Fibroblast of villous mesenchyme (primary cell): ENCODE data around the gene HOTAIR. TPM values are rescaled to one million over a fixed set of nuclear protein-coding genes. Genes with fewer than 3 reads are reported as not detected.

Experiments used
- DNase-seq: peaks from one replicate; pipeline ENCODE4 v3.0.0-alpha.2; 2010; ENCODE audit warnings: low read depth
- H3K4me3 ChIP-seq: 2 replicates; pipeline ENCODE4 v1.5.1; 2011; ENCODE audit warnings: low read depth, mild to moderate bottlenecking, low read length
- CTCF ChIP-seq: IDR thresholded peaks from 2 replicates; pipeline ENCODE4 v1.5.1; 2012; ENCODE audit warnings: low read depth, mild to moderate bottlenecking, low read length; ENCODE audit not compliant: insufficient read depth
- total RNA-seq: library from RNA; depleted of rRNA; stranded (reverse); fragments of >200 nt; gene quantifications from 2 replicates; pipeline ENCODE4 v1.2.3, GENCODE V29; 2012

The HOTAIR gene
- total RNA-seq, 1 donor = 0.86 TPM

- H3K4me3 ChIP-seq = peak overlapping the region; percentile 95
- no peak for TF ChIP-seq CTCF
- no peak for DNase-seq
Measured at GRCh38 chr12:54016051-54016450, 41.3 kb upstream of the HOTAIR start.

DNA sequence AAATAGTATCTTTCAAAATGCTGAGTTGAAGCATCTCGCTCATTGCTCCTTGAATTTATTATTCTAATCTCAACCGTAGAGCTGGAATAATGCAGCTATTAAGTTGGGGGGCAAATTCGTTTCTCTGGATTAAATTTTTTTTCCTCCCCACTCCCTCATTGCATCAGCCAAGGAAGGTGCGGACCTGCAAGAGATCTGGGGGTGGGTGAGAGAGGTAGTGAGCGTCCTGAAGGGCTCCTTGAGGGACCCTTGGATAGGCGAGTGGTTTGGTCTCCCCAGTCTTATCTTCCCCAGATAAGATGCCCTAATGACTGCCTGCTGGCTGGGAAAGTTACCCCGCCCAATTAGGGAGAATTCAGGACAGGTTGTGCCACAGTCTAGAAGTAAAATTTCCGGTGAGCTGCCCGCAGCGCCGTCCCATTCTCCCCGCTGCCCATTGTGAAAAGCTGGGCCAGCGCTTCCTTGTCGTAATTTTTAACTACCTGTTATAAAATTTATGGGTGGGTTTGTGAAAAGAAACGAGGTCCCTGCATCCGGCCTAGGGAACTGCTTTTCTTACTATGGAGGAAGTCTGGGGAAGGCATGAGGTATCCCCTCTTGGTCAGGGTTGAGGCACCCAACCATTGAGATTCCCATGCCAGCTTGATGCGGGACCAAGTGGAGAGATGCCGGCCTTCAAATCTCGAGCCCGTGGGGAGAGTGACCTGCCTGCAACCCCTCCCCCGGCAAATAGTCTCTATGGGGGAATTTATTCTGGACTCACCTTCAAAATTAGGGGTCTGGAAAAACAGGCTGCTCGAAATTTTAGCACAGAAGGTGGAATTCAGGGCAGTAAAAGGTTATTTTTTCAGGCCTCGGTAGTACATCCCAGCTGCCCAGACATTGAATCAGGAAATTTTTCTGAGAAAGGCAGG lies 40.5 kb upstream of the HOTAIR start:
- no peak for TF ChIP-seq CTCF
- DNase-seq = no peak
- no peak overlapping the region for H3K4me3 ChIP-seq

DNA sequence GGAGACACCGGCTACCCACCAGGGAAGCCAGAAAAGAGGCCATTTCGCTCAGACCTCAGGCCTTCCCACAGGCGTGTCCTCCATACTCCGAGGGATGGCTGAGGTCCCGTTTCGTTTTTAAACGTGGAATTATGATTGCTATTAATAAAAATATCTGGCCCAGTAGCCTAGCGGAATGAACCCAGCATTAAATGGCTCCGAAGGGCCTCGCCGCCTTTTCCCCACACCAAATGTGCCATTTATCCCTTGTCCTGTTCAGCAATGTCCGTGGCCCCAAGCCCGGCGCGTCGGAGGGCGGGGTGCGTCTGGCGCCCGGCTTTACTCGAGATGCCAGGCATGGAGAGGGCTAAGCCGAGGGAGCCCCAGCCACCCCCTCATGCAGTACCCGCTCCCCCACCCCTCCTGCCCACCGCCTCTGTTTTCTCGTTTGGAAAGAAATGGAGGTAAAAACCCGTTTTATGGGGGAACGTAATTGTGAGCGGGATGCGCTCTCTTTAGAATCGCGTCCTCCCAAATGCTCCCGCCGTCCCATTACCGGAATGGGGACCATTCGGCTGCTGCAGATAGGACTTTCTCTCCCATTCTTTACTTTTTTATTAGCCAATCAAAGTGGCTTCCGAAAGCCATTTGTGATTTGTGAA lies 39.7 kb upstream of the HOTAIR start:
- no peak for TF ChIP-seq CTCF
- H3K4me3 ChIP-seq = peak overlapping the region; percentile 37
- DNase-seq = no peak

GRCh38 chr12:54012631-54013409 lies 38.1 kb upstream of the HOTAIR start:
- no peak for DNase-seq
- no peak overlapping the region for H3K4me3 ChIP-seq
- TF ChIP-seq CTCF = peak; percentile 34

DNA sequence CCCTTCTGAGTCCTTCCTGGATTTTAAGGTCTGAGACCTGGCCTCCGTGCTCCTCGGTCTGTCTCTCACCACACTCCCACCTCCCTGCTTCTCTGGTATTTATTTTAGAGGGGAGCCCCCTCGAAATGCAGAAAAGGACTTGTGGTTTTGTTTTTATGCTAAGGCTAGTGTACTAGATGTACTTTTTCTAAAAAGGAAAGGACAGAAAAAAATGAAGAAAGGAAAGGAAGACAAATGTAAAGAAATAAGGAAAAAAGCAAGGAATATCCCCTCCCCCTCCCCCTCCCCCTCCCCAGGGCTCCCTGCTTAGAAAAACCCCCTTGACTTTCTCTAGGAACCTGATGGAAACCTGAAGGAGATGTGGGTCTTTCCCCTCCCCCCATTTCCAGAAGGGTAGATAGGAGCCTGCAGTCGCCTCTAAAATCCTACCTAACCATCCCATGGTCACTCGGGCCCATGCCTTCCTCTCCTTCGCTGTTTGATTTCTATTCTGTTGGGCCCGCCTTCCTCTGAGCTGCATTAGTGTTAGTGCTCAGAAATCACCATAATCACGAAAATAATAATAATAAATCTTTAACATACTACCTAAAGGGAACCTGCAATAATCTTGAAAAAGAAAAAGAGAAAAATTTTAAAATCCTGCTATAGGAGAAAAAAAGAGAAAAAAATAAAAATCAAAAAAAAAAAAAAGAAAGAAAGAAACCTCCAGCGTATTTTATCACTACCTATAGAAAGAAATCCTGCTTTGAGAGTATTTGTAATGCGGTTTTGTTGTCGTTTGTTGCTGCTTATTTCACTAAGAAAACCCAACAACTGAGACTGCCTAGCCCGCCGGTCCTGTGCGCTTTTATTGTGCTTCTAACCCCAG lies 37.1 kb upstream of the HOTAIR start:
- peak overlapping the region; percentile 63 for H3K4me3 ChIP-seq

More for the DNA sequence above, 37.1 kb upstream of the HOTAIR start:
- no peak for TF ChIP-seq CTCF
- DNase-seq = no peak
